Pancreas (tissue), 10 donors: Measurements from ENCODE around the gene ADCYAP1R1. TPM values are rescaled to one million over a fixed set of nuclear protein-coding genes. Genes with fewer than 3 reads are reported as not detected.
A peak's percentile ranks its signal among the peaks of the same experiment; 100 is the strongest.

Experiments
- ATAC-seq, 4 donors: fragments of 200-7000 bp; cut with Tn5 transposase; one replicate each; pipeline versions ENCODE4 v1.8.0 to v1.9.1; 2020; ENCODE audit warnings: mild to moderate bottlenecking in 4 of 4, moderate library complexity in 4 of 4
- DNase-seq, 6 donors: peaks; one replicate each; pipeline ENCODE4 v3.0.0-alpha.2; 2020
- FAIRE-seq: peaks from 2 replicates; lab custom pipeline; 2012; peaks lifted over from hg19 to GRCh38; lab: Jason Lieb, UNC
- H3K27ac ChIP-seq, 4 donors: fragments of 200-600 bp; sonication (generic); 1 replicate in 3 of 4; 2 replicates in 1 of 4; pipeline versions ENCODE4 v1.5.0 to v1.8.0; 2020
- H3K27me3 ChIP-seq, 4 donors: fragments of 200-600 bp; one replicate each; pipeline ENCODE4 v1.8.0; 2021
- H3K36me3 ChIP-seq, 3 donors: fragments of 200-600 bp; sonication (generic) in 1 of 3; one replicate each; pipeline versions ENCODE4 v1.5.0 to v1.8.0; 2020 to 2021
- H3K4me1 ChIP-seq, 3 donors: fragments of 200-600 bp; one replicate each; pipeline ENCODE4 v1.8.0; 2021
- H3K4me3 ChIP-seq, 4 donors: fragments of 200-600 bp; sonication (generic) in 2 of 4; one replicate each; pipeline versions ENCODE4 v1.5.0 to v1.8.0; 2020 to 2021
- H3K9me3 ChIP-seq, 4 donors: fragments of 200-600 bp; one replicate each; pipeline ENCODE4 v1.8.0; 2021
- CTCF ChIP-seq, 4 donors: fragments of 200-600 bp; sonication (generic) in 3 of 4; IDR thresholded peaks; one replicate each; pipeline versions ENCODE4 v1.5.0 to v1.8.0; 2021; ENCODE audit warnings: antibody characterized with exemption in 4 of 4
- WGBS, 2 donors: extraction: QIAGEN DNeasy Blood & Tissue Kit; methylation state at CpG; one replicate each; pipeline ENCODE4 v1.1.7; 2013; 5-methylcytosine and 5-hydroxymethylcytosine counted together
- intact Hi-C, 3 donors: fragments of 100-400 bp; cut with DNase I; formaldehyde crosslinking; loops; one replicate each; pipeline versions ENCODE4 v1.11.1 to v1.14.2; 2022
- polyA plus RNA-seq, 2 donors: library from polyadenylated mRNA; stranded (reverse); fragments of 200-250 nt; gene quantifications; one replicate each; pipeline ENCODE4 v1.2.3, GENCODE V29; 2013
- total RNA-seq, 6 donors: library from RNA; stranded (reverse); fragmentation: NEBNext Ultra II Directional in 4 of 6; extraction: Animal tissue kit (Norgen Biotek cat#: 25700) in 4 of 6; gene quantifications; one replicate each; pipeline versions ENCODE4 v1.2.1 to v1.2.4, GENCODE V29; 2021 to 2023
- donor health status: healthy with polysubstance abuse.
- donor health status: DM: no; HTN: no; CAD: no; lungs with moderate emphysema.
- donor health status: DM: no; HTN: no; CAD: no.
- donor health status: control.
- donor health status: control.
- donor health status: Bipolar disorder and iron deficiency.
- donor health status: DM: yes; HTN: yes; CAD: no.
- donor health status: DM: no; HTN: no; CAD: no.
- donor health status: DM: no; HTN: no; CAD: no.
- donor health status: DM: yes; HTN: yes; CAD: no.

ADCYAP1R1 gene
- total and polyA plus RNA-seq, 8 donors: 0.27 to 2.7 (median 0.55) TPM

- no peak for ATAC-seq
- Histone ChIP-seq H3K36me3 (no peaks in the 10 kb centered on the region), H3K27ac (no peak overlapping the region), H3K27me3 (no peaks in the 10 kb centered on the region), H3K9me3 (no peaks in the 10 kb centered on the region), H3K4me1 (no peaks in the 10 kb centered on the region), H3K4me3 (no peak overlapping the region)
- 80 to 84% methylated on average over 5 of the region's 5 CpGs for WGBS, 2 donors
- TF ChIP-seq CTCF (IDR thresholded peaks at IDR 0.05): no peak
- no peak for DNase-seq
- FAIRE-seq: no peak
- intact Hi-C loops: no loop called here
Observed at GRCh38 chr7:31023877-31024276, 28.2 kb upstream of the ADCYAP1R1 start.

- WGBS, 2 donors: 41 to 48% methylated on average over 20 of the region's 20 CpGs
- ATAC-seq (peak in 1 of 4 donors; percentile 31), DNase-seq (no peak), FAIRE-seq (no peak)
- Histone ChIP-seq H3K4me1 (no peaks in the 10 kb centered on the region), H3K36me3 (no peaks in the 10 kb centered on the region), H3K4me3 (no peak overlapping the region), H3K9me3 (no peaks in the 10 kb centered on the region), H3K27me3 (no peaks in the 10 kb centered on the region), H3K27ac (no peak overlapping the region)
- intact Hi-C loops: no loop called here
- no peak for TF ChIP-seq CTCF (IDR thresholded peaks at IDR 0.05)
Observed at GRCh38 chr7:31027161-31027965, 24.7 kb upstream of the ADCYAP1R1 start.

- Histone ChIP-seq H3K27ac (no peak overlapping the region), H3K9me3 (no peaks in the 10 kb centered on the region), H3K36me3 (no peaks in the 10 kb centered on the region), H3K4me1 (no peaks in the 10 kb centered on the region), H3K4me3 (no peak overlapping the region), H3K27me3 (no peaks in the 10 kb centered on the region)
- no peak for TF ChIP-seq CTCF (IDR thresholded peaks at IDR 0.05)
- intact Hi-C loops: no loop called here
- FAIRE-seq: no peak
- DNase-seq: no peak
- no peak for ATAC-seq
- 84 to 89% methylated on average over 5 of the region's 5 CpGs for WGBS, 2 donors
Observed at GRCh38 chr7:31028006-31028405, 24.1 kb upstream of the ADCYAP1R1 start.

- WGBS, 2 donors: 87 to 91% methylated on average over 18 of the region's 18 CpGs
- Histone ChIP-seq H3K4me1 (no peaks in the 10 kb centered on the region), H3K9me3 (no peaks in the 10 kb centered on the region), H3K27me3 (no peaks in the 10 kb centered on the region), H3K27ac (no peak overlapping the region), H3K36me3 (no peaks in the 10 kb centered on the region), H3K4me3 (no peak overlapping the region)
- peak in 2 of 4 donors; percentile 61 to 67 for ATAC-seq
- FAIRE-seq: no peak
- DNase-seq: no peak
- intact Hi-C loops: no loop called here
- no peak for TF ChIP-seq CTCF (IDR thresholded peaks at IDR 0.05)
Observed at GRCh38 chr7:31028417-31028992, 23.6 kb upstream of the ADCYAP1R1 start.
